PFSK-1 (cell line): ENCODE measurements around the gene HS3ST3A1.

ENCODE experiments used
- FOXP2 ChIP-seq: optimal IDR thresholded peaks from 2 replicates; pipeline ENCODE3; 2011; ENCODE audit warnings: borderline replicate concordance, control low read depth, inconsistent platforms; ENCODE audit not compliant: insufficient read depth; ENCODE audit errors: extremely low read length, extremely low read depth
- POLR2AphosphoS5 ChIP-seq: IDR thresholded peaks from 2 replicates; pipeline ENCODE4 v1.6.1; 2012; ENCODE audit warnings: low read depth, mild to moderate bottlenecking, control low read depth, low read length, moderate library complexity
- SIN3A ChIP-seq: IDR thresholded peaks from 2 replicates; pipeline ENCODE4 v1.6.1; 2012; ENCODE audit warnings: mild to moderate bottlenecking, low read length, moderate library complexity, borderline replicate concordance; ENCODE audit not compliant: insufficient read depth
- TAF1 ChIP-seq: IDR thresholded peaks from 2 replicates; pipeline ENCODE4 v1.6.1; 2012; ENCODE audit warnings: low read length, control low read depth, borderline replicate concordance; ENCODE audit not compliant: insufficient read depth
- TF ChIP-seq, protein P1 (sequence below), 2 experiments: IDR thresholded peaks; 2 replicates each; pipeline versions ENCODE4 v1.6.1 to v1.8.0; 2011 to 2012; ENCODE audit warnings: low read depth in 2 of 2, low read length in 2 of 2, control low read depth in 1 of 2, inconsistent platforms in 1 of 2, mild to moderate bottlenecking in 1 of 2, moderate library complexity in 1 of 2; ENCODE audit not compliant: insufficient read depth in 1 of 2

DNA sequence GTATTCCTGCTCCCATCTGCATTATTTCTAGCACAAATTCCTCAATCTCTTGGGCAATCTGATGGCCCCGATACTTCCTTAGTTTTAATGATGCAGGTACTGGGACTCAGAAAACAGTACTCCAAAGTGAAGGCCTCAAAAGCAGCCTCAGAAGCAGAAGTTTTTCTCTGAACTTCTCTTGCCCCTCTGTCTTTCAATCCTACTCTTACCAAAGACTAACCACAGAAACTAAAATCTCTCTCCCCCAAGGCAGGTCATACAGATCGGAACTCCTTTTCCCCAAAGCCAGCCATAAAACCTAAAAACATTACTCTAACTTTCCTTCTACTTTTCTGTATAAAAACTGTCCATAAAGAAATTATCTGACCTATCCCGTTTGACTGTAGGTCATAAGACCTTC is 103.5 kb downstream of the HS3ST3A1 start:
- TF ChIP-seq, protein P1, sequence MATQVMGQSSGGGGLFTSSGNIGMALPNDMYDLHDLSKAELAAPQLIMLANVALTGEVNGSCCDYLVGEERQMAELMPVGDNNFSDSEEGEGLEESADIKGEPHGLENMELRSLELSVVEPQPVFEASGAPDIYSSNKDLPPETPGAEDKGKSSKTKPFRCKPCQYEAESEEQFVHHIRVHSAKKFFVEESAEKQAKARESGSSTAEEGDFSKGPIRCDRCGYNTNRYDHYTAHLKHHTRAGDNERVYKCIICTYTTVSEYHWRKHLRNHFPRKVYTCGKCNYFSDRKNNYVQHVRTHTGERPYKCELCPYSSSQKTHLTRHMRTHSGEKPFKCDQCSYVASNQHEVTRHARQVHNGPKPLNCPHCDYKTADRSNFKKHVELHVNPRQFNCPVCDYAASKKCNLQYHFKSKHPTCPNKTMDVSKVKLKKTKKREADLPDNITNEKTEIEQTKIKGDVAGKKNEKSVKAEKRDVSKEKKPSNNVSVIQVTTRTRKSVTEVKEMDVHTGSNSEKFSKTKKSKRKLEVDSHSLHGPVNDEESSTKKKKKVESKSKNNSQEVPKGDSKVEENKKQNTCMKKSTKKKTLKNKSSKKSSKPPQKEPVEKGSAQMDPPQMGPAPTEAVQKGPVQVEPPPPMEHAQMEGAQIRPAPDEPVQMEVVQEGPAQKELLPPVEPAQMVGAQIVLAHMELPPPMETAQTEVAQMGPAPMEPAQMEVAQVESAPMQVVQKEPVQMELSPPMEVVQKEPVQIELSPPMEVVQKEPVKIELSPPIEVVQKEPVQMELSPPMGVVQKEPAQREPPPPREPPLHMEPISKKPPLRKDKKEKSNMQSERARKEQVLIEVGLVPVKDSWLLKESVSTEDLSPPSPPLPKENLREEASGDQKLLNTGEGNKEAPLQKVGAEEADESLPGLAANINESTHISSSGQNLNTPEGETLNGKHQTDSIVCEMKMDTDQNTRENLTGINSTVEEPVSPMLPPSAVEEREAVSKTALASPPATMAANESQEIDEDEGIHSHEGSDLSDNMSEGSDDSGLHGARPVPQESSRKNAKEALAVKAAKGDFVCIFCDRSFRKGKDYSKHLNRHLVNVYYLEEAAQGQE (IDR thresholded peaks at IDR 0.05; ENCODE audit: insufficient read depth in 1 of 2, low read depth in 2 of 2, low read length in 2 of 2), result no peak
- TF ChIP-seq POLR2AphosphoS5 (no peak), TAF1 (no peak), FOXP2 (no peak), SIN3A (no peak)
